ENCODE results near the gene RHOT2.

- TF ChIP-seq CTCF (IDR thresholded peaks at IDR 0.05) (no peak), POLR2A (IDR thresholded peaks at IDR 0.05) (no peak)
These were observed 35.2 kb upstream of the RHOT2 start for GRCh38 chr16:632486-633335.

Data from adrenal gland (tissue), 5 donors.